SK-N-SH (cell line): ENCODE measurements around the gene PSMD14. TPM values are rescaled to one million over a fixed set of nuclear protein-coding genes. Genes with fewer than 3 reads are reported as not detected.
"Not testable (repeated sequence)": the region's sequence is repeated elsewhere in the genome, so short reads cannot be mapped to it uniquely, and the experiment has no call there.

Experiments used
- CTCF ChIA-PET: fragments of 300-600, 350-600 bp; formaldehyde crosslinking; extraction: SDS; loops from one replicate; lab custom pipeline; 2021; lab: Yijun Ruan, JAX
- POLR2A ChIA-PET: fragments of 350-600 bp; sonication (Branson Sonifier 250); formaldehyde crosslinking; extraction: SDS; loops from one replicate; lab custom pipeline; 2020; ENCODE audit warnings: antibody characterized with exemption, inconsistent platforms; lab: Yijun Ruan, JAX
- DNase-seq: peaks from one replicate; pipeline ENCODE4 v3.0.0; 2012
- H2AFZ ChIP-seq: fragments of 200-600 bp; sonication (generic); 2 replicates; pipeline ENCODE4 v1.8.1; 2016; ENCODE audit warnings: antibody characterized with exemption, mild to moderate bottlenecking, low read depth
- H3F3A ChIP-seq: fragments of 200-600 bp; sonication (generic); replicated peaks from 2 replicates; pipeline ENCODE3; 2016; ENCODE audit warnings: antibody characterized with exemption, mild to moderate bottlenecking; ENCODE audit not compliant: insufficient read depth
- H3K27ac ChIP-seq, 2 experiments: fragments of 200-500 bp in 1 of 2; fragments of 200-600 bp in 1 of 2; sonication (Bioruptor generic) in 1 of 2; sonication (generic), shearing (Covaris generic) in 1 of 2; 2 replicates each; pipeline versions ENCODE4 v1.5.1 to v1.6.1; 2014 to 2016; ENCODE audit warnings: low read depth in 2 of 2, inconsistent platforms in 1 of 2, low read length in 1 of 2, mild to moderate bottlenecking in 1 of 2, mixed read lengths in 1 of 2
- H3K27me3 ChIP-seq: fragments of 200-600 bp; sonication (generic), shearing (Covaris generic); 2 replicates; pipeline ENCODE4 v1.6.1; 2016; ENCODE audit warnings: mixed run types; ENCODE audit not compliant: insufficient read depth
- H3K36me3 ChIP-seq, 2 experiments: fragments of 200-500 bp in 1 of 2; fragments of 200-600 bp in 1 of 2; sonication (Bioruptor generic) in 1 of 2; sonication (generic) in 1 of 2; replicated peaks in 1 of 2; 2 replicates each; pipeline versions ENCODE3 to v1.5.1; 2014 to 2016; ENCODE audit warnings: low read length in 1 of 2, mild to moderate bottlenecking in 1 of 2; ENCODE audit not compliant: insufficient read depth in 2 of 2, control insufficient read depth in 1 of 2
- H3K4me1 ChIP-seq, 2 experiments: fragments of 200-500 bp in 1 of 2; fragments of 200-600 bp in 1 of 2; sonication (Bioruptor generic) in 1 of 2; sonication (generic), shearing (Covaris generic) in 1 of 2; 2 replicates each; pipeline versions ENCODE4 v1.5.1 to v1.6.1; 2014 to 2016; ENCODE audit warnings: low read depth in 1 of 2, low read length in 1 of 2, mixed run types in 1 of 2; ENCODE audit not compliant: insufficient read depth in 2 of 2, control insufficient read depth in 1 of 2
- H3K4me2 ChIP-seq: fragments of 200-600 bp; sonication (generic), shearing (Covaris generic); 2 replicates; pipeline ENCODE4 v1.6.1; 2017; ENCODE audit warnings: mixed run types
- H3K4me3 ChIP-seq, 2 experiments: fragments of 200-500 bp in 1 of 2; fragments of 200-600 bp in 1 of 2; sonication (Bioruptor generic) in 1 of 2; sonication (generic), shearing (Covaris generic) in 1 of 2; 2 replicates each; pipeline versions ENCODE4 v1.5.1 to v1.8.1; 2014 to 2016; ENCODE audit warnings: low read depth in 2 of 2, inconsistent platforms in 1 of 2, low read length in 1 of 2, mild to moderate bottlenecking in 1 of 2, mixed read lengths in 1 of 2, moderate library complexity in 1 of 2
- H3K79me2 ChIP-seq: fragments of 200-600 bp; sonication (generic); 2 replicates; pipeline ENCODE4 v1.8.1; 2017; ENCODE audit warnings: mild to moderate bottlenecking; ENCODE audit not compliant: insufficient read depth
- H3K9ac ChIP-seq: fragments of 200-600 bp; sonication (generic); 2 replicates; pipeline ENCODE4 v1.6.1; 2017; ENCODE audit warnings: mixed run types
- H3K9me2 ChIP-seq: fragments of 200-600 bp; sonication (generic); 2 replicates; pipeline ENCODE4 v1.6.1; 2017; ENCODE audit warnings: mixed run types
- H3K9me3 ChIP-seq: fragments of 200-600 bp; sonication (generic); 2 replicates; pipeline ENCODE4 v1.6.1; 2017; ENCODE audit warnings: mixed run types, mild to moderate bottlenecking, moderate library complexity
- H4K20me1 ChIP-seq: fragments of 200-600 bp; sonication (generic); 2 replicates; pipeline ENCODE4 v1.6.1; 2017; ENCODE audit warnings: mild to moderate bottlenecking, mixed run types; ENCODE audit not compliant: insufficient read depth
- ELF1 ChIP-seq: IDR thresholded peaks from 2 replicates; pipeline ENCODE4 v1.4.0; 2012
- FOSL2 ChIP-seq: IDR thresholded peaks from 2 replicates; pipeline ENCODE4 v1.4.0; 2012; ENCODE audit warnings: low read depth, mild to moderate bottlenecking, moderate library complexity, borderline replicate concordance
- FOXJ3 ChIP-seq: sonication (generic); formaldehyde crosslinking; IDR thresholded peaks from 2 replicates; pipeline ENCODE4 v1.5.1; 2020; ENCODE audit warnings: mild to moderate bottlenecking, missing genetic modification reagents
- FOXM1 ChIP-seq: IDR thresholded peaks from 2 replicates; pipeline ENCODE4 v1.4.0; 2012; ENCODE audit warnings: low read depth, mild to moderate bottlenecking
- JUND ChIP-seq: IDR thresholded peaks from 2 replicates; pipeline ENCODE4 v1.4.0; 2012
- NFIC ChIP-seq: IDR thresholded peaks from 2 replicates; pipeline ENCODE4 v1.4.0; 2012; ENCODE audit warnings: borderline replicate concordance
- NRF1 ChIP-seq: IDR thresholded peaks from 2 replicates; pipeline ENCODE4 v1.6.1; 2012; ENCODE audit warnings: low read depth, mild to moderate bottlenecking, low read length
- RAD21 ChIP-seq: IDR thresholded peaks from 2 replicates; pipeline ENCODE4 v1.6.1; 2012; ENCODE audit warnings: mild to moderate bottlenecking, low read length
- RCOR1 ChIP-seq: fragments of 150-350 bp; IDR thresholded peaks from 2 replicates; pipeline ENCODE4 v1.6.1; 2017; ENCODE audit warnings: antibody characterized with exemption, low read length
- RFX5 ChIP-seq: IDR thresholded peaks from 2 replicates; pipeline ENCODE4 v1.6.1; 2012; ENCODE audit warnings: mild to moderate bottlenecking, improper control_type of control experiment, low read length
- SMC3 ChIP-seq: IDR thresholded peaks from 2 replicates; pipeline ENCODE4 v1.6.1; 2012; ENCODE audit warnings: low read depth, low read length, improper control_type of control experiment
- TAF1 ChIP-seq: IDR thresholded peaks from 2 replicates; pipeline ENCODE4 v1.6.1; 2012; ENCODE audit warnings: low read depth, mild to moderate bottlenecking, low read length, moderate library complexity, borderline replicate concordance
- YY1 ChIP-seq: IDR thresholded peaks from 2 replicates; pipeline ENCODE4 v1.4.0; 2012; ENCODE audit warnings: low read depth, mild to moderate bottlenecking
- WGBS: methylation state at CpG from one replicate; pipeline ENCODE4 v1.1.6; 2017; ENCODE audit warnings: low lambda C conversion rate; 5-methylcytosine and 5-hydroxymethylcytosine counted together
- polyA plus RNA-seq, 3 experiments: library from polyadenylated mRNA; depleted of rRNA; stranded (reverse); fragments of >200 nt; gene quantifications; 2 replicates each; pipeline ENCODE4 v1.2.3, GENCODE V29; 2012
- TF ChIP-seq, protein P1 (sequence below): fragments of 200-600 bp; sonication (generic); IDR thresholded peaks from 2 replicates; pipeline ENCODE4 v1.6.1; 2017; ENCODE audit warnings: antibody characterized with exemption, mild to moderate bottlenecking, moderate library complexity

Gene PSMD14
- polyA plus RNA-seq, 1 of the 3 experiments (the other 2 are of a cell fraction) = 50.4 TPM

DNA sequence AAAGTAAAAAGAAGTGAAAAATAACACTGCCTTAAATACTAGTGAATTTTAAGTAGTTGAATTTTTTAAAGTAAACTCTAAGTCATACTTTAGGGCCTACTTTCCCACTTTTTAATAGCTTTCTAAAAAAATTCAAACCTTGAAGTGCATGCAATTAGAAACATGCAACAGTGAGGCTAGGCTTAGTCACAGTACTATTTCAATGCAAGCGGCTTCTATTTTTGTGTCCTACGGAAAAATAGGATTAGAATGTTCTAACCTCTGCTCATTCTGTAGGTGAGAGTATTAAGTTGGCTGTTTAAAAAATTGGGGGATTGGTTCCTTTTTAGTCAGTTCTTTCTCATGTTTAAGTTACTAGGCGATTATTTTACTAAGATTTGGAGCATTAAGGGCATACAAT, 39.1 kb upstream of the PSMD14 start:
- H3K27me3 ChIP-seq = no peaks in the 10 kb centered on the region
- H4K20me1 ChIP-seq = no peaks in the 10 kb centered on the region
- no peak overlapping the region for H3K27ac ChIP-seq
- no peak overlapping the region for H3K4me3 ChIP-seq
- POLR2A ChIA-PET = no interaction called here
- CTCF ChIA-PET = interaction anchor here (2.9 to 3.8 kb wide), 2 partner anchors 19 to 46 kb away, joined by 18 to 24 read pairs; no protein-coding TSS in a partner anchor
- H2AFZ ChIP-seq = no peak overlapping the region
- H3F3A ChIP-seq = no peaks in the 10 kb centered on the region
- H3K9ac ChIP-seq = no peak overlapping the region
- H3K9me3 ChIP-seq = no peaks in the 10 kb centered on the region
- no peaks in the 10 kb centered on the region for H3K79me2 ChIP-seq
- 90% methylated on average over 3 of the region's 3 CpGs for WGBS
- no peak for DNase-seq
- no peaks in the 10 kb centered on the region for H3K4me1 ChIP-seq
- no peaks in the 10 kb centered on the region for H3K36me3 ChIP-seq
- no peak for TF ChIP-seq NRF1
- H3K4me2 ChIP-seq = no peak overlapping the region
- no peaks in the 10 kb centered on the region for H3K9me2 ChIP-seq

DNA sequence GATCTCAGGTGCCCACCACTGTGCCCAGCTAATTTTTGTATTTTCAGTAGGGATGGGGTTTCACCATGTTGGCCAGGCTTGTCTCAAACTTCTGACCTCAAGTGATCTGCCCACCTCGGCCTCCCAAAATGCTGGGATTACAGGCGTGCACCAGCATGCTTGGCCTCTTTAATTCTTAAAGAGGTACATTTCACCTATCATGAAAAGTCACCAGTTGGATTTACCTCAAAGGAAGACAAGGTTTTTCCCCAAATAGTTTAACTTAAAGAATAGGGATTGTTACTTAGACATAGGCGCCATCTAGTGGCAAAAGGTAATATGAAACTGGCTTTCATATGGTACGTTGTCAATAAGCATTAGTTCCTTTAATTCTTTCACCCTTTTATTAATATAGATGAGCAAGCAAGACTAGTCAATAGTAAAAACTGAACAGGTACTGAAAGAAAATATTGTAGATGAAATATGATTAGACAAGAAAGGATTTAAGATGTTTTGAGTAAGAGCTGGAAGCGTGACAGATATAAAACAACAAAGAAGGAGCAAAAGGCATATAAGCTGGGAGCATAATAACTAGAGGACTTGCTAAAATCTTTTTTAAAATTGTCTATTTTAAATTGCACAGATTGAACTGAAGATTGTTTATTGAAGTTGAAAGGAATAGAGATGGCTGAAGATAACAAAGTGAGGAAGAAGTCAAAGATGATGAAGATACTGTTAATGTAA, 35.0 kb upstream of the PSMD14 start:
- H3K9me3 ChIP-seq = no peaks in the 10 kb centered on the region

DNA sequence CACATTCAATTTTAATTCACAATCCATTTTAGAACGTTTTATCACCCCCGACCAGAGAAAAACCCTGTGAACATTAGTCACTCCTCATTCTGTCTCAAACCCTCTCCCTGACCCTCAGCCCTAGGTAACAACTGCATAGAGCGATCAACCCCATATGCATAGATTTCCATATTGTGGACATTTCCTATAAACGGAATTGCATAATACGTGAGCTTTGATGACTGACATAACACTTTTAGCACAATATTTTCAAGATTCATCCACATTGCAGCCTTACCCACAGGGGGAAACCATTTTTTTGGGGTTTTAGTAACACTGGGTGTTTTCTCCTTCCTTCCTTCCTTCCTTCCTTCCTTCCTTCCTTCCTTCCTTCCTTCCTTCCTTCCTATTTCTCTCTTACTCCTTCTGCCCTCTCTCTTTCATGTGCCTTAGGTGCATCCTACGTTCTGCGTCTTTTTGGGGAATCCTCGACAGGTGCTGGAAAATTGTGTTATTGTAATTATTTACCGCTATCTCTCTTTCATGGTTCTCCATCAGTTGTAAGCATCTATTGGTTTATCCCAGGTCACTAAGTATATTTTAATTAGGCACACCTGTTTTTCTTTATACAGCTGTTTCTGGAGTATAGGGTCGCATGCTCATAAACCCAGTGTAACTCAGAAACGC, 29.5 kb upstream of the PSMD14 start:
- H3K36me3 ChIP-seq, H3K4me2 ChIP-seq, H3K9me3 ChIP-seq, H3K9ac ChIP-seq, H3K79me2 ChIP-seq, H3F3A ChIP-seq, H3K4me3 ChIP-seq, H3K27ac ChIP-seq, POLR2A ChIA-PET, H3K9me2 ChIP-seq, H3K4me1 ChIP-seq, H2AFZ ChIP-seq, H4K20me1 ChIP-seq: not testable (repeated sequence)
- peaks cover 13% of the 10 kb centered on the region for H3K27me3 ChIP-seq
- DNase-seq = peak; percentile 33
- CTCF ChIA-PET = interaction anchor here (1.7 kb wide), 1 partner anchor 28 kb away, joined by 7 read pairs; no protein-coding TSS in a partner anchor
- WGBS = 32% methylated on average over 11 of the region's 11 CpGs

More for the DNA sequence above, 35.0 kb upstream of the PSMD14 start:
- Histone ChIP-seq H3K9ac (no peak overlapping the region), H3K4me1 (no peaks in the 10 kb centered on the region), H3K79me2 (no peaks in the 10 kb centered on the region), H3F3A (no peaks in the 10 kb centered on the region), H3K4me2 (no peak overlapping the region), H4K20me1 (no peaks in the 10 kb centered on the region), H2AFZ (no peak overlapping the region), H3K27ac (no peak overlapping the region), H3K36me3 (no peaks in the 10 kb centered on the region), H3K9me2 (no peaks in the 10 kb centered on the region), H3K27me3 (no peaks in the 10 kb centered on the region; the same call in 1 of the 2 replicates), H3K4me3 (no peak overlapping the region)
- ChIA-PET CTCF (interaction anchor here (0.6 to 4.9 kb wide), 24 partner anchors 9 to 1698 kb away, joined by 3 to 63 read pairs (median 4); no protein-coding TSS in a partner anchor), POLR2A (no interaction called here)
- WGBS = 31% methylated on average over 5 of the region's 5 CpGs
- no peak for TF ChIP-seq YY1
- no peak for TF ChIP-seq FOXM1
- TF ChIP-seq RCOR1 = no peak
- TF ChIP-seq, protein P1, sequence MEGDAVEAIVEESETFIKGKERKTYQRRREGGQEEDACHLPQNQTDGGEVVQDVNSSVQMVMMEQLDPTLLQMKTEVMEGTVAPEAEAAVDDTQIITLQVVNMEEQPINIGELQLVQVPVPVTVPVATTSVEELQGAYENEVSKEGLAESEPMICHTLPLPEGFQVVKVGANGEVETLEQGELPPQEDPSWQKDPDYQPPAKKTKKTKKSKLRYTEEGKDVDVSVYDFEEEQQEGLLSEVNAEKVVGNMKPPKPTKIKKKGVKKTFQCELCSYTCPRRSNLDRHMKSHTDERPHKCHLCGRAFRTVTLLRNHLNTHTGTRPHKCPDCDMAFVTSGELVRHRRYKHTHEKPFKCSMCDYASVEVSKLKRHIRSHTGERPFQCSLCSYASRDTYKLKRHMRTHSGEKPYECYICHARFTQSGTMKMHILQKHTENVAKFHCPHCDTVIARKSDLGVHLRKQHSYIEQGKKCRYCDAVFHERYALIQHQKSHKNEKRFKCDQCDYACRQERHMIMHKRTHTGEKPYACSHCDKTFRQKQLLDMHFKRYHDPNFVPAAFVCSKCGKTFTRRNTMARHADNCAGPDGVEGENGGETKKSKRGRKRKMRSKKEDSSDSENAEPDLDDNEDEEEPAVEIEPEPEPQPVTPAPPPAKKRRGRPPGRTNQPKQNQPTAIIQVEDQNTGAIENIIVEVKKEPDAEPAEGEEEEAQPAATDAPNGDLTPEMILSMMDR = peak; percentile 88
- peak; percentile 79 for TF ChIP-seq RAD21
- no peak for TF ChIP-seq TAF1
- no peak for TF ChIP-seq RFX5
- no peak for TF ChIP-seq ELF1
- no peak for TF ChIP-seq FOXJ3
- TF ChIP-seq JUND = no peak
- TF ChIP-seq NFIC = no peak
- peak; percentile 44; the same call in 1 of the 2 replicates for TF ChIP-seq SMC3
- TF ChIP-seq FOSL2 = no peak
- peak; percentile 45 for DNase-seq

DNA sequence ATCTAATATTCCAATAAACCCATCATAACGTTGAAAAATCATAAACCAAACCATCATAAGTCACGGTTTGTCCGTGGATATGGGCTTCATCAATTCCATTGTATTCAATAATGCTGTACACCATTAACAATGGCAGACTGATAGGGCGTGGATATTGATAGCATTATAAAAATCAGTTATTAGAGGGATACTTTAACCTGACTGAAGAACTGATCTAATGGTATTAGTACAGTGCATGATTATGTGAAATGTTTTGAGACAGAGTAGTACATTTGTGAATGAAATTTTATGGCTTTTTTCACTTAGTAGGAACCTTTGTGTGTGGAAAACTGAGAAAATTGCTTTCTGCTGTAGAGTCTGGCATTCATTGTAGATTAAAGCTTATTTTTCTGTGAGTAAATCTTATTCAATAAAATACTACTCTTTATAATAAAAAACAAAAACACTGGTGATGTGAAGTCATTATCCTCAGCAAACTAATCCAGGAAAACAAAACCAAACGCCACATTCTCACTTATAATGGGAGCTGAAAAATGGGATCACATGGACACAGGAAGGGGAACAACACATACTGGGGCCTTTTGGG, 28.9 kb upstream of the PSMD14 start:
- H3K9me3 ChIP-seq, H3K4me1 ChIP-seq, POLR2A ChIA-PET, H4K20me1 ChIP-seq, H3K4me3 ChIP-seq, DNase-seq, H3K79me2 ChIP-seq, H3K36me3 ChIP-seq, H3F3A ChIP-seq, H3K9me2 ChIP-seq, H3K4me2 ChIP-seq, H3K9ac ChIP-seq, H3K27ac ChIP-seq, H2AFZ ChIP-seq: not testable (repeated sequence)
- H3K27me3 ChIP-seq = peaks cover 13% of the 10 kb centered on the region
- CTCF ChIA-PET = interaction anchor here (1.0 to 1.8 kb wide), 3 partner anchors 9 to 299 kb away, joined by 3 to 7 read pairs (median 5); no protein-coding TSS in a partner anchor
- WGBS = 46% methylated on average over 5 of the region's 5 CpGs
